Measurements from ENCODE around the gene RFTN1. TPM values are rescaled to one million over a fixed set of nuclear protein-coding genes. Genes with fewer than 3 reads are reported as not detected.

Gene RFTN1
- total and polyA plus RNA-seq, 2 of the 8 experiments (the other 6 are each of a cell fraction or from before 2014, with no cell fraction given), result 4.6 to 6.7 TPM

DNA sequence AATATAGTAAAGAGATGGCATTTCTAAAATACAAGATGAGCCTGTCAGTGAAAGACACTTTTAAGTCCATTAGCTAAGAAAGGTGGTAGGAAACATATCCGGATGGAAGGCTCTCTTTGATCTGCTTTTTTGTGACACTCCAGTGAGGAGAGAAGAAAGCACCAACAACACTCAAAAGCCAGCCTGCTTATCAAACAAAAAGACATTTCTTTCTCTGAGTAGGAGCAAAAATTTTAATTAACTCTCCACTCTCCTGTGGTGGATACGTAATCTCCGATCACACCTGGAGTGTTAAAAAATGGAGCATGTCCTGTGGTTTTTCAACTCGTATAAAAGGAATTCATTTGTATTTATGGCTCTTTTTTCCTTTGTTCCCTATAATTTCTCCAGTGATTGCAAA is 183.1 kb downstream of the RFTN1 start (continued):
- TF ChIP-seq SAP30 (IDR thresholded peaks at IDR 0.05; ENCODE audit: insufficient read depth, insufficient replicate concordance, low read length), result no peak
- no peak for TF ChIP-seq NRF1 (IDR thresholded peaks at IDR 0.05; ENCODE audit: low read depth, low read length)
- no peak for TF ChIP-seq SIX5 (IDR thresholded peaks at IDR 0.05; ENCODE audit: low read depth, low read length)
- no peak for TF ChIP-seq GABPA (IDR thresholded peaks at IDR 0.05; ENCODE audit: borderline replicate concordance, insufficient read depth, low read length)
- TF ChIP-seq POLR2AphosphoS5 (IDR thresholded peaks at IDR 0.05; ENCODE audit: low read depth, low read length), result no peak
- no peak for TF ChIP-seq BACH1 (IDR thresholded peaks at IDR 0.05; ENCODE audit: low read length)
- TF ChIP-seq YY1 (IDR thresholded peaks at IDR 0.05; ENCODE audit: low read depth, low read length), result no peak

Measured in H1 (cell line).